Endodermal cell (in vitro differentiated cells): ENCODE measurements around the gene FOXP3. TPM values are rescaled to one million over a fixed set of nuclear protein-coding genes. Genes with fewer than 3 reads are reported as not detected.

Experiments used
- DNase-seq: peaks from one replicate; pipeline ENCODE4 v3.0.0-alpha.2; 2017
- H3K27ac ChIP-seq: 2 replicates; pipeline ENCODE4 v1.5.1; 2013; ENCODE audit warnings: mild to moderate bottlenecking, low read depth, low read length, moderate library complexity
- H3K27me3 ChIP-seq: 2 replicates; pipeline ENCODE4 v1.6.1; 2013; ENCODE audit warnings: mild to moderate bottlenecking, low read length, moderate library complexity; ENCODE audit not compliant: insufficient read depth, control insufficient read depth, poor library complexity, severe bottlenecking
- H3K36me3 ChIP-seq: 2 replicates; pipeline ENCODE4 v1.7.0; 2013; ENCODE audit warnings: mild to moderate bottlenecking, low read length, moderate library complexity; ENCODE audit not compliant: control insufficient read depth, insufficient read depth
- H3K4me1 ChIP-seq: one replicate; pipeline ENCODE4 v1.7.0; 2013; ENCODE audit warnings: low read length; ENCODE audit not compliant: control insufficient read depth, insufficient read depth
- H3K4me3 ChIP-seq: 2 replicates; pipeline ENCODE4 v1.5.1; 2013; ENCODE audit warnings: mild to moderate bottlenecking, low read length, moderate library complexity
- H3K9ac ChIP-seq: 2 replicates; pipeline ENCODE4 v1.6.1; 2013; ENCODE audit warnings: mild to moderate bottlenecking, low read length, moderate library complexity; ENCODE audit not compliant: poor library complexity, severe bottlenecking; ENCODE audit errors: extremely low read depth
- H3K9me3 ChIP-seq: 2 replicates; pipeline ENCODE4 v1.6.1; 2013; ENCODE audit warnings: mild to moderate bottlenecking, low read length, moderate library complexity; ENCODE audit not compliant: control insufficient read depth
- H3K27ac Mint-ChIP-seq: 2 replicates; pipeline ENCODE4 v1.8.0; 2020; ENCODE audit warnings: mixed read lengths
- H3K27me3 Mint-ChIP-seq: 2 replicates; pipeline ENCODE4 v1.8.0; 2021; ENCODE audit warnings: mild to moderate bottlenecking, mixed read lengths; ENCODE audit not compliant: insufficient read depth
- H3K36me3 Mint-ChIP-seq: 2 replicates; pipeline ENCODE4 v1.8.0; 2020; ENCODE audit warnings: low read depth, mixed read lengths
- H3K4me1 Mint-ChIP-seq: 2 replicates; pipeline ENCODE4 v1.8.0; 2020; ENCODE audit warnings: mixed read lengths
- H3K4me3 Mint-ChIP-seq: 2 replicates; pipeline ENCODE4 v1.8.0; 2020; ENCODE audit warnings: mild to moderate bottlenecking, moderate library complexity, mixed read lengths
- H3K9me3 Mint-ChIP-seq: 2 replicates; pipeline ENCODE4 v1.8.0; 2020; ENCODE audit warnings: mild to moderate bottlenecking, mixed read lengths
- CTCF ChIP-seq: fragments of 200-600 bp; sonication (generic); conservative IDR thresholded peaks from 2 replicates; pipeline ENCODE4 v1.5.0; 2021; ENCODE audit warnings: antibody characterized with exemption, mild to moderate bottlenecking
- WGBS, 2 experiments: methylation state at CpG; one replicate each; pipeline versions ENCODE4 v1.1.5 to v1.1.7; 2013; ENCODE audit warnings: missing lambda C conversion rate in 2 of 2, mixed read lengths in 1 of 2; ENCODE audit not compliant: insufficient coverage in 1 of 2, insufficient read length in 1 of 2; 5-methylcytosine and 5-hydroxymethylcytosine counted together
- total RNA-seq, 2 donors: library from RNA; stranded (reverse); fragmentation: NEBNext Ultra II Directional in 1 of 2; extraction: Animal tissue kit (Norgen Biotek cat#: 25700) in 1 of 2; gene quantifications; 2 replicates in 1 of 2; 3 replicates in 1 of 2; pipeline ENCODE4 v1.2.1, GENCODE V29; 2021

The FOXP3 gene
- total RNA-seq, 2 donors from 2014 or later, result 0.53 to 0.77 TPM

- no peak overlapping the region for H3K4me3 ChIP-seq
- H3K4me1 Mint-ChIP-seq, result peaks cover 6% of the 10 kb centered on the region
- H3K36me3 Mint-ChIP-seq, result no peaks in the 10 kb centered on the region
- TF ChIP-seq CTCF, result no peak
- no peak overlapping the region for H3K27ac Mint-ChIP-seq
- H3K9me3 Mint-ChIP-seq, result peaks cover 80% of the 10 kb centered on the region
- no peak for DNase-seq
- no peaks in the 10 kb centered on the region for H3K36me3 ChIP-seq
- H3K4me1 ChIP-seq, result no peaks in the 10 kb centered on the region
- H3K27ac ChIP-seq, result no peak overlapping the region
- no peak overlapping the region for H3K9ac ChIP-seq
- 100% methylated on average over 2 of the region's 3 CpGs; no CpG with 5 or more reads in 1 of the 2 experiments for WGBS, 2 experiments
- no peaks in the 10 kb centered on the region for H3K27me3 Mint-ChIP-seq
- H3K27me3 ChIP-seq, result no peaks in the 10 kb centered on the region
- no peaks in the 10 kb centered on the region for H3K9me3 ChIP-seq
- H3K4me3 Mint-ChIP-seq, result no peak overlapping the region
Measured at GRCh38 chrX:49277535-49277830, 13.0 kb upstream of the FOXP3 start.

GRCh38 chrX:49276671-49277534, 12.4 kb upstream of the FOXP3 start:
- H3K27me3 Mint-ChIP-seq, result no peaks in the 10 kb centered on the region
- Histone ChIP-seq H3K4me1 (no peaks in the 10 kb centered on the region), H3K27ac (no peak overlapping the region), H3K36me3 (no peaks in the 10 kb centered on the region), H3K9ac (no peak overlapping the region), H3K9me3 (no peaks in the 10 kb centered on the region), H3K4me3 (no peak overlapping the region), H3K27me3 (no peaks in the 10 kb centered on the region)
- peaks cover 6% of the 10 kb centered on the region for H3K4me1 Mint-ChIP-seq
- H3K4me3 Mint-ChIP-seq, result no peak overlapping the region
- no peak overlapping the region for H3K27ac Mint-ChIP-seq
- H3K36me3 Mint-ChIP-seq, result no peaks in the 10 kb centered on the region
- no peak for TF ChIP-seq CTCF
- H3K9me3 Mint-ChIP-seq, result peaks cover 74% of the 10 kb centered on the region
- DNase-seq, result no peak
- WGBS, 2 experiments, result 94 to 100% methylated on average over 4 to 19 of the region's 19 CpGs

GRCh38 chrX:49276207-49276606, 11.7 kb upstream of the FOXP3 start:
- H3K4me3 Mint-ChIP-seq, result no peak overlapping the region
- Histone ChIP-seq H3K27ac (no peak overlapping the region), H3K27me3 (no peaks in the 10 kb centered on the region), H3K4me3 (no peak overlapping the region), H3K36me3 (no peaks in the 10 kb centered on the region), H3K9ac (no peak overlapping the region), H3K4me1 (no peaks in the 10 kb centered on the region), H3K9me3 (no peaks in the 10 kb centered on the region)
- no peak for TF ChIP-seq CTCF
- DNase-seq, result no peak
- H3K27ac Mint-ChIP-seq, result no peak overlapping the region
- H3K4me1 Mint-ChIP-seq, result peaks cover 6% of the 10 kb centered on the region
- no peaks in the 10 kb centered on the region for H3K27me3 Mint-ChIP-seq
- peaks cover 2% of the 10 kb centered on the region for H3K36me3 Mint-ChIP-seq
- WGBS, 2 experiments, result 80% methylated on average over 1 of the region's 1 CpG; no CpG with 5 or more reads in 1 of the 2 experiments
- peaks cover 73% of the 10 kb centered on the region for H3K9me3 Mint-ChIP-seq
